Measurements from ENCODE around the gene ABCC4. TPM values are rescaled to one million over a fixed set of nuclear protein-coding genes. Genes with fewer than 3 reads are reported as not detected.

The ABCC4 gene
- total and polyA plus RNA-seq, 2 of the 13 experiments (the other 11 are each of a cell fraction or from before 2014, with no cell fraction given) = 4.2 to 11.3 TPM

- TF ChIP-seq ZNF138 (CRISPR knock-in tag; IDR thresholded peaks at IDR 0.05; ENCODE audit: low read depth) (no peak), GMEB1 (CRISPR knock-in tag; IDR thresholded peaks at IDR 0.05; ENCODE audit: borderline replicate concordance) (no peak), PLSCR1 (CRISPR knock-in tag; IDR thresholded peaks at IDR 0.05; ENCODE audit: borderline replicate concordance) (no peak), NR2F1 (CRISPR knock-in tag; IDR thresholded peaks at IDR 0.05) (no peak), THAP11 (CRISPR knock-in tag; IDR thresholded peaks at IDR 0.05) (0 out of 2 replicates have a peak, but pooled peaks have one; percentile 33), ZNF644 (CRISPR knock-in tag; IDR thresholded peaks at IDR 0.05; ENCODE audit: low read depth) (no peak), CBX2 (IDR thresholded peaks at IDR 0.05; ENCODE audit: low read depth, low read length) (no peak), CBX2 (CRISPR knock-in tag; IDR thresholded peaks at IDR 0.05; ENCODE audit: low read depth) (no peak), ZNF775 (CRISPR knock-in tag; IDR thresholded peaks at IDR 0.05; ENCODE audit: borderline replicate concordance) (no peak), NFKB2 (CRISPR knock-in tag; IDR thresholded peaks at IDR 0.05; ENCODE audit: borderline replicate concordance) (no peak), GLI4 (CRISPR knock-in tag; IDR thresholded peaks at IDR 0.05; ENCODE audit: borderline replicate concordance) (no peak), ZNF207 (IDR thresholded peaks at IDR 0.05; ENCODE audit: borderline replicate concordance) (no peak), FOXM1 (CRISPR knock-in tag; IDR thresholded peaks at IDR 0.05) (no peak), HMGXB4 (CRISPR knock-in tag; IDR thresholded peaks at IDR 0.05; ENCODE audit: borderline replicate concordance in 1 of 2, low read depth in 1 of 2) (no peak), ZNF264 (CRISPR knock-in tag; IDR thresholded peaks at IDR 0.05) (no peak), ZNF766 (CRISPR knock-in tag; IDR thresholded peaks at IDR 0.05; ENCODE audit: borderline replicate concordance) (no peak), MIXL1 (CRISPR knock-in tag; IDR thresholded peaks at IDR 0.05) (no peak), ZNF7 (CRISPR knock-in tag; IDR thresholded peaks at IDR 0.05) (no peak), SAP130 (CRISPR knock-in tag; IDR thresholded peaks at IDR 0.05; ENCODE audit: low read depth) (peak; percentile 61), ZNF143 (CRISPR knock-in tag; IDR thresholded peaks at IDR 0.05) (no peak), POLR2A (IDR thresholded peaks at IDR 0.05; ENCODE audit: insufficient read depth in 1 of 2, low read depth in 2 of 2, low read length in 2 of 2) (no peak), BHLHE40 (IDR thresholded peaks at IDR 0.05; ENCODE audit: low read length) (peak; percentile 2; the same call in 1 of the 2 replicates), ZNF235 (CRISPR knock-in tag; IDR thresholded peaks at IDR 0.05; ENCODE audit: borderline replicate concordance) (no peak), LBX2 (CRISPR knock-in tag; IDR thresholded peaks at IDR 0.05; ENCODE audit: borderline replicate concordance) (0 out of 2 replicates have a peak, but pooled peaks have one; percentile 67), CBX5 (CRISPR knock-in tag; IDR thresholded peaks at IDR 0.05; ENCODE audit: borderline replicate concordance) (no peak), ZSCAN20 (CRISPR knock-in tag; IDR thresholded peaks at IDR 0.05; ENCODE audit: borderline replicate concordance) (no peak), TMF1 (CRISPR knock-in tag; IDR thresholded peaks at IDR 0.05; ENCODE audit: low read depth) (peak; percentile 95)
Measured at GRCh38 chr13:95301183-95301967, at the start of gene ABCC4 (continued).

Data from HepG2 (cell line).